ENCODE measurements around the gene ARHGEF17. TPM values are rescaled to one million over a fixed set of nuclear protein-coding genes. Genes with fewer than 3 reads are reported as not detected.

ARHGEF17 gene
- total RNA-seq, 1 experiment from 2014 or later, result 22.3 TPM

DNA sequence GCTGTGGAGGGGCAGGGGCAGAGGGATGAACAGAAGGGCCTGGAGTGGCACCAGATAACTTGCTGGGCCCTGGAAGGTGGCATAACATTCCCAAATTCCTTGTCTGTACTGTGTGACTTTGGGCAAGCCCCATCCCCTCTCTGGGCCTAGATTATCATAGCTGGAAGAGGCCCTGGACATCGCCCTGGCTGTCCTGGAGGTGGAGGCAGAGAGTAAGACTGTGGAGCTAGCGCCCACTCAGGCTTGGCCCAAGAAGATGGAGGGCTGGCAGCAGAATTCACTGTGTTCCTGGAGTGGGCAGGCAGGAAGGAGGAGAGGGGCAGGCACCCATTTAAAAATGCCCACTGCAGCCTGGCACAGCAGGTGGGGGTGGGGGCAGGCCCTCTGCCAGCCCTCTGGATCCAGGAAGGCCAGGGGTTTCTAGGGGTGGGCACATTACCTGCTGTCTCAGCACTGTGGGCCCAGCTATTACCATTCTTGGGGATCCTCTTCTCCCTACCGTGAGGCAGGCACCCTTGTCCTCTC, 22.6 kb downstream of the ARHGEF17 start:
- BruUV-seq (replicated peaks), result no TSS peak
- Mint-ChIP-seq H3K4me1 (ENCODE audit: low read depth, unreplicated experiment) (peaks cover 27% of the 10 kb centered on the region), H3K9me3 (ENCODE audit: low read depth, unreplicated experiment) (no peaks in the 10 kb centered on the region), H3K4me3 (ENCODE audit: low read depth, unreplicated experiment) (no peak overlapping the region), H3K36me3 (ENCODE audit: insufficient read depth, unreplicated experiment) (no peaks in the 10 kb centered on the region), H3K27me3 (ENCODE audit: unreplicated experiment) (no peaks in the 10 kb centered on the region), H3K27ac (ENCODE audit: unreplicated experiment) (no peak overlapping the region)
- intact Hi-C loops (cut with micrococcal nuclease; ENCODE audit: unreplicated experiment), result no loop called here
- CTCF ChIA-PET, result interaction anchor here (1.0 to 1.1 kb wide), 3 partner anchors 11 to 23 kb away, joined by 3 to 9 read pairs (median 4); no protein-coding TSS in a partner anchor
- DNase-seq, result no peak
- TF ChIP-seq, protein P1, sequence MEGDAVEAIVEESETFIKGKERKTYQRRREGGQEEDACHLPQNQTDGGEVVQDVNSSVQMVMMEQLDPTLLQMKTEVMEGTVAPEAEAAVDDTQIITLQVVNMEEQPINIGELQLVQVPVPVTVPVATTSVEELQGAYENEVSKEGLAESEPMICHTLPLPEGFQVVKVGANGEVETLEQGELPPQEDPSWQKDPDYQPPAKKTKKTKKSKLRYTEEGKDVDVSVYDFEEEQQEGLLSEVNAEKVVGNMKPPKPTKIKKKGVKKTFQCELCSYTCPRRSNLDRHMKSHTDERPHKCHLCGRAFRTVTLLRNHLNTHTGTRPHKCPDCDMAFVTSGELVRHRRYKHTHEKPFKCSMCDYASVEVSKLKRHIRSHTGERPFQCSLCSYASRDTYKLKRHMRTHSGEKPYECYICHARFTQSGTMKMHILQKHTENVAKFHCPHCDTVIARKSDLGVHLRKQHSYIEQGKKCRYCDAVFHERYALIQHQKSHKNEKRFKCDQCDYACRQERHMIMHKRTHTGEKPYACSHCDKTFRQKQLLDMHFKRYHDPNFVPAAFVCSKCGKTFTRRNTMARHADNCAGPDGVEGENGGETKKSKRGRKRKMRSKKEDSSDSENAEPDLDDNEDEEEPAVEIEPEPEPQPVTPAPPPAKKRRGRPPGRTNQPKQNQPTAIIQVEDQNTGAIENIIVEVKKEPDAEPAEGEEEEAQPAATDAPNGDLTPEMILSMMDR (IDR thresholded peaks at IDR 0.05; ENCODE audit: unreplicated experiment), result no peak

DNA sequence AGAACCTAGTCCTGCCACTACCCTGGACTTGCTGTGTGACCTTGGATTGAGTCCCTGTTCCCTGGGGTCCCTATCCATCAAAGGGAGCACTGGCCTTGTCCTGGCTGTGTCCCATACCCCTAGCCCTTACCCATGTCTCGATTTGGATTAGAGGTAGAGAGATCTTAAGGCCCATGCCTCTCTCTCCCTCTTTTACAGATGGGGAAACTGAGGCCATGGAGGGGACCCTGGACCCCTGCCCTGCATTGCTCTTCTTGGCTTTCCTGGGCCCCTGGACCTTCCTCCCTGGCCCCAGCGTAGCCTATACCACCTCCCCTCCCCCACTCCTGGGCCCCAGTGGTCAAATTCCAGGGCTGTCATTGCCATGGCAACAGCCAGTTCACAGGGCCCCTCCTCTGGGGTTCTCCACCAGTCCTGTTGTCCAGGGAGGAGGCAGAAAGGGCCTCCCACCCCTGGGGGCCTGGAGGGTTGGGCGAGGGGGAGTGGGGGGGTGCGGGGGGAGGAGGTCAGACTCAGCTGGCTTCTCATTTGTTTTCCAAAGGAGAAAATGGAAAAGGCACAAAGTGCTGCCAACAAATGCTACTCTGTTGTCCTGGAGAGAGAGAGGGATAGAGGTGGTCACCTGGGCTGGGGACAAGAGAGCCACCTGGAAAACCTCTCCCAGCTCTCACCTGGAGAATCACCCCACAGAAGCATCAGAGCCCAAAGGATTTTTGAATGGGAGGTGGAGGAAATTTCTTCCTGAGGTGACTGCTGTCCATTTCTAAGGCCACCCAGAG, 23.3 kb downstream of the ARHGEF17 start:
- CTCF ChIA-PET, result interaction anchor here (1.0 to 1.1 kb wide), 4 partner anchors 10 to 24 kb away, joined by 3 to 9 read pairs (median 4); no protein-coding TSS in a partner anchor

DNA sequence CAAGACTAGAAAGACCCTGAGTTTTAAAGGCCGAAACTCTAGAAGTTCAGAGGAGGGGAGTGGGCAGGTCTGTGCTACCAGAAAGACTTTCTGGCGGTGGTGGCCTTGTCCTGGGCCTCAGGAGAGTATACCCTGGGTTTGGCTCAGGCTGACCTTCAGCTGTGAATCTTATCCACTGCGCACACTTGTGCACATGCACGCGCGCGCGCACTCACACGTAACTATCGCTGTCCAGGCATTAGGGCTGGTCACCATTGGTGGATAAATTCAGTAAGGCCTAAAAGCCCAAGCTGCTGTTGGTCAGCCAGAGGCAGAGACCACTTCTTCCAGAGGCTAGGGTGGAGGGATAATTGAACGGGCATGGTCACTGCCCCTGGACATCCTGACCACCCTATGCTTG, 25.1 kb downstream of the ARHGEF17 start:
- Mint-ChIP-seq H3K9me3 (ENCODE audit: low read depth, unreplicated experiment) (no peaks in the 10 kb centered on the region), H3K27ac (ENCODE audit: unreplicated experiment) (no peak overlapping the region), H3K4me3 (ENCODE audit: low read depth, unreplicated experiment) (no peak overlapping the region), H3K36me3 (ENCODE audit: insufficient read depth, unreplicated experiment) (no peaks in the 10 kb centered on the region), H3K27me3 (ENCODE audit: unreplicated experiment) (no peaks in the 10 kb centered on the region), H3K4me1 (ENCODE audit: low read depth, unreplicated experiment) (peaks cover 15% of the 10 kb centered on the region)
- TF ChIP-seq, protein P1 (IDR thresholded peaks at IDR 0.05; ENCODE audit: unreplicated experiment), result no peak
- BruUV-seq (replicated peaks), result no TSS peak
- CTCF ChIA-PET, result no interaction called here
- no peak for DNase-seq
- intact Hi-C loops (cut with micrococcal nuclease; ENCODE audit: unreplicated experiment), result no loop called here

More for the DNA sequence above, 23.3 kb downstream of the ARHGEF17 start:
- TF ChIP-seq, protein P1 (IDR thresholded peaks at IDR 0.05; ENCODE audit: unreplicated experiment), result no peak
- no peak overlapping the region for H3K27ac Mint-ChIP-seq (ENCODE audit: unreplicated experiment)
- intact Hi-C loops (cut with micrococcal nuclease; ENCODE audit: unreplicated experiment), result no loop called here
- DNase-seq, result no peak
- no peaks in the 10 kb centered on the region for H3K9me3 Mint-ChIP-seq (ENCODE audit: low read depth, unreplicated experiment)
- peaks cover 27% of the 10 kb centered on the region for H3K4me1 Mint-ChIP-seq (ENCODE audit: low read depth, unreplicated experiment)
- H3K27me3 Mint-ChIP-seq (ENCODE audit: unreplicated experiment), result no peaks in the 10 kb centered on the region
- BruUV-seq (replicated peaks), result no TSS peak
- H3K4me3 Mint-ChIP-seq (ENCODE audit: low read depth, unreplicated experiment), result no peak overlapping the region
- H3K36me3 Mint-ChIP-seq (ENCODE audit: insufficient read depth, unreplicated experiment), result no peaks in the 10 kb centered on the region

DNA sequence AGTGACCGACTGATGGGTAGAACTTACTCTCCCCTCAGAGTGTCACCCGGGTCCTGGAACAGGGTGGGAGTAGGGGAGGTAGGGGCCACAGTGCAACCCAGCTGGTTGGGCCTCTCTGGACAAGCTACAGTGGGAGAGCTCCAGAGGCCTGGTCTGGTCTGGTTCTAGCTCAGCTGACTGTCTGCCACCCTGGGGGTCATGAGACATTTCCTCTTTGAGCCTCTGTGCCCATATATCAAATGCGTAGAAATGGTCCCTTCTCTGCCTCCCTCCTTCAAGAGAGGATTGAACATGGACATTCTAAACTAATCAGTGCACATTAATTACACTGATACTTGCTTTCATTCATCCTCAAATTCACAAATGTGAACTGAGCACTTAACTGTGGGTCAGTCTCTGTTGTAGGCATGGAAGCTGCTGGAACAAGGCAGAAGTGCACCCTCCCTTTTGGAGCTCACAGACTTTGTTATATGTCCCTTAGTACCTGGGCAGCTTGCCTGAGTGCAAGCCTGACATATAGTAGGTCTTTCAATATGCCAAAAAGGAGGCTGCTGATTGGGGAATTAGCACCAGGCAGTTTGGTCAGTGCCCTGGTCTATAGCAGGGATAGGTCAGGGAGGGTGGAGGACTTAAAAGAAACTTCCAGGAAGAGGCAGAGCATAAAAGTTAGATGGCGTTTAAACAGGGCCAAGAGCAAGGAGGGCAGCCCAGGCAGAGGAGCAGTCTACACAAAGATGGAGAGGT, 25.7 kb downstream of the ARHGEF17 start:
- Mint-ChIP-seq H3K4me3 (ENCODE audit: low read depth, unreplicated experiment) (no peak overlapping the region), H3K27me3 (ENCODE audit: unreplicated experiment) (no peaks in the 10 kb centered on the region), H3K36me3 (ENCODE audit: insufficient read depth, unreplicated experiment) (no peaks in the 10 kb centered on the region), H3K27ac (ENCODE audit: unreplicated experiment) (peak overlapping the region; percentile 15), H3K4me1 (ENCODE audit: low read depth, unreplicated experiment) (peaks cover 15% of the 10 kb centered on the region), H3K9me3 (ENCODE audit: low read depth, unreplicated experiment) (no peaks in the 10 kb centered on the region)
- no peak for DNase-seq
- CTCF ChIA-PET, result interaction anchor here (0.8 to 2.4 kb wide), 4 partner anchors 18 to 44 kb away, joined by 3 to 15 read pairs (median 6); partner anchors contain the start of gene ARHGEF17
- BruUV-seq (replicated peaks), result no TSS peak
- intact Hi-C loops (cut with micrococcal nuclease; ENCODE audit: unreplicated experiment), result loop anchor here (2.0 kb wide), 1 partner anchor 39 kb away; no protein-coding TSS in a partner anchor
- TF ChIP-seq, protein P1 (IDR thresholded peaks at IDR 0.05; ENCODE audit: unreplicated experiment), result no peak

Measured in Calu3 (cell line).